RCC 7860 (cell line): Measurements from ENCODE around the gene TRIM14.
"Not testable (repeated sequence)": the region's sequence is repeated elsewhere in the genome, so short reads cannot be mapped to it uniquely, and the experiment has no call there.

Experiments
- DNase-seq: peaks from one replicate; pipeline ENCODE4 v3.0.0-alpha.2; 2015; ENCODE audit warnings: low spot score
- FAIRE-seq: peaks from 2 replicates; lab custom pipeline; 2012; peaks lifted over from hg19 to GRCh38; lab: Jason Lieb, UNC

Gene TRIM14

GRCh38 chr9:98117097-98117496, 1.9 kb downstream of the TRIM14 start:
- not testable (repeated sequence) for DNase-seq, FAIRE-seq

- DNase-seq (no peak), FAIRE-seq (no peak)
Measured at GRCh38 chr9:98109052-98109451, 10.0 kb downstream of the TRIM14 start.

GRCh38 chr9:98108531-98109031, 10.4 kb downstream of the TRIM14 start:
- FAIRE-seq (no peak), DNase-seq (no peak)

GRCh38 chr9:98107926-98108325, 11.1 kb downstream of the TRIM14 start:
- no peak for FAIRE-seq
- DNase-seq: no peak

GRCh38 chr9:98105006-98105405, 14.0 kb downstream of the TRIM14 start:
- no peak for FAIRE-seq
- no peak for DNase-seq

- FAIRE-seq (no peak), DNase-seq (no peak)
Measured at GRCh38 chr9:98104445-98104881, 14.6 kb downstream of the TRIM14 start.

GRCh38 chr9:98101868-98102273, 17.2 kb downstream of the TRIM14 start:
- DNase-seq (no peak), FAIRE-seq (no peak)

GRCh38 chr9:98101416-98101815, 17.6 kb downstream of the TRIM14 start:
- FAIRE-seq (no peak), DNase-seq (no peak)

- DNase-seq (no peak), FAIRE-seq (no peak)
Measured at GRCh38 chr9:98100456-98100855, 18.6 kb downstream of the TRIM14 start.

- DNase-seq: no peak
- no peak for FAIRE-seq
Measured at GRCh38 chr9:98099898-98100297, 19.1 kb downstream of the TRIM14 start.

GRCh38 chr9:98099346-98099745, 19.7 kb downstream of the TRIM14 start:
- DNase-seq (no peak), FAIRE-seq (no peak)

- DNase-seq (no peak), FAIRE-seq (no peak)
Measured at GRCh38 chr9:98097836-98098235, 21.2 kb downstream of the TRIM14 start.

- no peak for DNase-seq
Measured at GRCh38 chr9:98096091-98096490, 22.9 kb downstream of the TRIM14 start.

GRCh38 chr9:98095401-98095800, 23.6 kb downstream of the TRIM14 start:
- no peak for DNase-seq
- FAIRE-seq: no peak

More at GRCh38 chr9:98096091-98096490, 22.9 kb downstream of the TRIM14 start:
- FAIRE-seq: no peak

- FAIRE-seq (no peak), DNase-seq (no peak)
Measured at GRCh38 chr9:98094851-98095250, 24.2 kb downstream of the TRIM14 start.

- DNase-seq (no peak), FAIRE-seq (no peak)
Measured at GRCh38 chr9:98094316-98094715, 24.7 kb downstream of the TRIM14 start.

- DNase-seq (no peak), FAIRE-seq (no peak)
Measured at GRCh38 chr9:98092613-98092931, 26.4 kb downstream of the TRIM14 start.

GRCh38 chr9:98091735-98092612, 27.0 kb downstream of the TRIM14 start:
- DNase-seq (no peak), FAIRE-seq (no peak)

- DNase-seq, FAIRE-seq: not testable (repeated sequence)
Measured at GRCh38 chr9:98090674-98091073, 28.3 kb downstream of the TRIM14 start.

- no peak for DNase-seq
- no peak for FAIRE-seq
Measured at GRCh38 chr9:98087420-98088354, 31.3 kb downstream of the TRIM14 start.

GRCh38 chr9:98086461-98086860, 32.6 kb downstream of the TRIM14 start:
- FAIRE-seq: no peak
- DNase-seq: no peak
